HUES48 (cell line): ENCODE results near the gene HOPX.

Source experiments
- H3K27ac ChIP-seq: one replicate; pipeline ENCODE4 v1.7.0; 2013; ENCODE audit warnings: low read depth, low read length, inconsistent platforms
- H3K27me3 ChIP-seq: 2 replicates; pipeline ENCODE4 v1.6.1; 2013; ENCODE audit warnings: mild to moderate bottlenecking, low read length; ENCODE audit not compliant: control insufficient read depth, insufficient read depth
- H3K36me3 ChIP-seq: 2 replicates; pipeline ENCODE4 v1.6.1; 2013; ENCODE audit warnings: low read length; ENCODE audit not compliant: control insufficient read depth, insufficient read depth
- H3K4me1 ChIP-seq: 2 replicates; pipeline ENCODE4 v1.6.1; 2013; ENCODE audit warnings: mild to moderate bottlenecking, low read length; ENCODE audit not compliant: control insufficient read depth, insufficient read depth
- H3K4me3 ChIP-seq: 2 replicates; pipeline ENCODE4 v1.5.1; 2013; ENCODE audit warnings: mild to moderate bottlenecking, low read depth, low read length
- H3K9ac ChIP-seq: 2 replicates; pipeline ENCODE4 v1.6.1; 2013; ENCODE audit warnings: mild to moderate bottlenecking, low read depth, low read length, moderate library complexity
- H3K9me3 ChIP-seq: 2 replicates; pipeline ENCODE4 v1.6.1; 2013; ENCODE audit warnings: low read length; ENCODE audit not compliant: control insufficient read depth, insufficient read depth

Gene HOPX

GRCh38 chr4:56654238-56654632 is 26.9 kb downstream of the HOPX start:
- Histone ChIP-seq H3K9me3 (no peaks in the 10 kb centered on the region), H3K27me3 (peaks cover 78% of the 10 kb centered on the region), H3K36me3 (no peaks in the 10 kb centered on the region), H3K9ac (no peak overlapping the region), H3K4me1 (no peaks in the 10 kb centered on the region), H3K27ac (no peak overlapping the region), H3K4me3 (no peak overlapping the region)

- H3K27ac ChIP-seq: no peak overlapping the region
- H3K4me3 ChIP-seq: no peak overlapping the region
- H3K9ac ChIP-seq: no peak overlapping the region
- no peaks in the 10 kb centered on the region for H3K4me1 ChIP-seq
- H3K9me3 ChIP-seq: no peaks in the 10 kb centered on the region
- H3K27me3 ChIP-seq: peaks cover 72% of the 10 kb centered on the region
- no peaks in the 10 kb centered on the region for H3K36me3 ChIP-seq
Measured at GRCh38 chr4:56653461-56654237, 27.4 kb downstream of the HOPX start.

- Histone ChIP-seq H3K9me3 (no peaks in the 10 kb centered on the region), H3K4me3 (no peak overlapping the region), H3K4me1 (no peaks in the 10 kb centered on the region), H3K27ac (no peak overlapping the region), H3K36me3 (no peaks in the 10 kb centered on the region), H3K9ac (no peak overlapping the region), H3K27me3 (peaks cover 57% of the 10 kb centered on the region)
Measured at GRCh38 chr4:56652196-56652595, 28.9 kb downstream of the HOPX start.

- Histone ChIP-seq H3K9me3 (no peaks in the 10 kb centered on the region), H3K4me3 (no peak overlapping the region), H3K27me3 (peaks cover 46% of the 10 kb centered on the region), H3K4me1 (no peaks in the 10 kb centered on the region), H3K9ac (no peak overlapping the region), H3K36me3 (no peaks in the 10 kb centered on the region), H3K27ac (no peak overlapping the region)
Measured at GRCh38 chr4:56651056-56651350, 30.1 kb downstream of the HOPX start.

- no peak overlapping the region for H3K4me3 ChIP-seq
Measured at GRCh38 chr4:56650262-56651055, 30.6 kb downstream of the HOPX start.

GRCh38 chr4:56649445-56650261 is 31.4 kb downstream of the HOPX start:
- peaks cover 32% of the 10 kb centered on the region for H3K27me3 ChIP-seq
- no peak overlapping the region for H3K4me3 ChIP-seq
- H3K4me1 ChIP-seq: 0 out of 2 replicates have a peak, but pooled peaks cover 4% of the 10 kb centered on the region
- no peaks in the 10 kb centered on the region for H3K9me3 ChIP-seq
- no peaks in the 10 kb centered on the region for H3K36me3 ChIP-seq
- H3K27ac ChIP-seq: no peak overlapping the region
- H3K9ac ChIP-seq: no peak overlapping the region

More at GRCh38 chr4:56650262-56651055, 30.6 kb downstream of the HOPX start:
- no peaks in the 10 kb centered on the region for H3K36me3 ChIP-seq
- H3K4me1 ChIP-seq: no peaks in the 10 kb centered on the region
- no peak overlapping the region for H3K27ac ChIP-seq
- H3K27me3 ChIP-seq: peaks cover 40% of the 10 kb centered on the region
- H3K9me3 ChIP-seq: no peaks in the 10 kb centered on the region
- no peak overlapping the region for H3K9ac ChIP-seq

- Histone ChIP-seq H3K4me1 (0 out of 2 replicates have a peak, but pooled peaks cover 4% of the 10 kb centered on the region), H3K9ac (no peak overlapping the region), H3K36me3 (no peaks in the 10 kb centered on the region), H3K27ac (no peak overlapping the region), H3K4me3 (no peak overlapping the region), H3K9me3 (no peaks in the 10 kb centered on the region), H3K27me3 (peaks cover 23% of the 10 kb centered on the region)
Measured at GRCh38 chr4:56648824-56649151, 32.3 kb downstream of the HOPX start.

GRCh38 chr4:56648021-56648823 is 32.9 kb downstream of the HOPX start:
- no peak overlapping the region for H3K4me3 ChIP-seq
- H3K27ac ChIP-seq: no peak overlapping the region
- 0 out of 2 replicates have a peak, but pooled peaks cover 4% of the 10 kb centered on the region for H3K4me1 ChIP-seq
- H3K27me3 ChIP-seq: peaks cover 18% of the 10 kb centered on the region
- H3K9ac ChIP-seq: no peak overlapping the region
- no peaks in the 10 kb centered on the region for H3K9me3 ChIP-seq
- H3K36me3 ChIP-seq: no peaks in the 10 kb centered on the region

- H3K27ac ChIP-seq: no peak overlapping the region
- no peaks in the 10 kb centered on the region for H3K9me3 ChIP-seq
- H3K36me3 ChIP-seq: no peaks in the 10 kb centered on the region
- no peak overlapping the region for H3K9ac ChIP-seq
- peaks cover 4% of the 10 kb centered on the region for H3K27me3 ChIP-seq
- H3K4me3 ChIP-seq: no peak overlapping the region
- H3K4me1 ChIP-seq: 0 out of 2 replicates have a peak, but pooled peaks cover 4% of the 10 kb centered on the region
Measured at GRCh38 chr4:56646341-56646740, 34.8 kb downstream of the HOPX start.

GRCh38 chr4:56643596-56643995 is 37.5 kb downstream of the HOPX start:
- Histone ChIP-seq H3K27ac (no peak overlapping the region), H3K4me1 (0 out of 2 replicates have a peak, but pooled peaks cover 4% of the 10 kb centered on the region), H3K9ac (no peak overlapping the region), H3K36me3 (no peaks in the 10 kb centered on the region), H3K9me3 (no peaks in the 10 kb centered on the region), H3K4me3 (no peak overlapping the region), H3K27me3 (no peaks in the 10 kb centered on the region)
